Pancreas (tissue), 10 donors: ENCODE measurements around the gene C19orf85. TPM values are rescaled to one million over a fixed set of nuclear protein-coding genes. Genes with fewer than 3 reads are reported as not detected.

ENCODE experiments used
- ATAC-seq, 4 donors: fragments of 200-7000 bp; cut with Tn5 transposase; one replicate each; pipeline versions ENCODE4 v1.8.0 to v1.9.1; 2020; ENCODE audit warnings: mild to moderate bottlenecking in 4 of 4, moderate library complexity in 4 of 4
- DNase-seq, 6 donors: peaks; one replicate each; pipeline ENCODE4 v3.0.0-alpha.2; 2020
- FAIRE-seq: peaks from 2 replicates; lab custom pipeline; 2012; peaks lifted over from hg19 to GRCh38; lab: Jason Lieb, UNC
- H3K27ac ChIP-seq, 4 donors: fragments of 200-600 bp; sonication (generic); 1 replicate in 3 of 4; 2 replicates in 1 of 4; pipeline versions ENCODE4 v1.5.0 to v1.8.0; 2020
- H3K27me3 ChIP-seq, 4 donors: fragments of 200-600 bp; one replicate each; pipeline ENCODE4 v1.8.0; 2021
- H3K36me3 ChIP-seq, 3 donors: fragments of 200-600 bp; sonication (generic) in 1 of 3; one replicate each; pipeline versions ENCODE4 v1.5.0 to v1.8.0; 2020 to 2021
- H3K4me1 ChIP-seq, 3 donors: fragments of 200-600 bp; one replicate each; pipeline ENCODE4 v1.8.0; 2021
- H3K4me3 ChIP-seq, 4 donors: fragments of 200-600 bp; sonication (generic) in 2 of 4; one replicate each; pipeline versions ENCODE4 v1.5.0 to v1.8.0; 2020 to 2021
- H3K9me3 ChIP-seq, 4 donors: fragments of 200-600 bp; one replicate each; pipeline ENCODE4 v1.8.0; 2021
- CTCF ChIP-seq, 4 donors: fragments of 200-600 bp; sonication (generic) in 3 of 4; IDR thresholded peaks; one replicate each; pipeline versions ENCODE4 v1.5.0 to v1.8.0; 2021; ENCODE audit warnings: antibody characterized with exemption in 4 of 4
- WGBS, 2 donors: extraction: QIAGEN DNeasy Blood & Tissue Kit; methylation state at CpG; one replicate each; pipeline ENCODE4 v1.1.7; 2013; 5-methylcytosine and 5-hydroxymethylcytosine counted together
- intact Hi-C, 3 donors: fragments of 100-400 bp; cut with DNase I; formaldehyde crosslinking; loops; one replicate each; pipeline versions ENCODE4 v1.11.1 to v1.14.2; 2022
- polyA plus RNA-seq, 2 donors: library from polyadenylated mRNA; stranded (reverse); fragments of 200-250 nt; gene quantifications; one replicate each; pipeline ENCODE4 v1.2.3, GENCODE V29; 2013
- total RNA-seq, 6 donors: library from RNA; stranded (reverse); fragmentation: NEBNext Ultra II Directional in 4 of 6; extraction: Animal tissue kit (Norgen Biotek cat#: 25700) in 4 of 6; gene quantifications; one replicate each; pipeline versions ENCODE4 v1.2.1 to v1.2.4, GENCODE V29; 2021 to 2023
- donor health status: healthy with polysubstance abuse.
- donor health status: DM: no; HTN: no; CAD: no; lungs with moderate emphysema.
- donor health status: DM: no; HTN: no; CAD: no.
- donor health status: control.
- donor health status: control.
- donor health status: Bipolar disorder and iron deficiency.
- donor health status: DM: yes; HTN: yes; CAD: no.
- donor health status: DM: no; HTN: no; CAD: no.
- donor health status: DM: no; HTN: no; CAD: no.
- donor health status: DM: yes; HTN: yes; CAD: no.

C19orf85 gene
- total and polyA plus RNA-seq, 8 donors, result not detected

- H3K27ac ChIP-seq, result peak overlapping the region in 2 of 4 donors; percentile 28 to 47
- no peak for FAIRE-seq
- intact Hi-C loops, result no loop called here
These were observed 22.7 kb upstream of the C19orf85 start for GRCh38 chr19:55486971-55487923.

GRCh38 chr19:55486043-55486970 lies 21.8 kb upstream of the C19orf85 start:
- no peak for ATAC-seq
- H3K27me3 ChIP-seq, result peaks cover 0 to 4% (median 0%) of the 10 kb centered on the region in 4 donors
- H3K9me3 ChIP-seq, result no peaks in the 10 kb centered on the region
- 78 to 81% methylated on average over 51 to 53 of the region's 53 CpGs for WGBS, 2 donors
- peaks cover 8 to 9% (median 9%) of the 10 kb centered on the region in 3 donors for H3K4me1 ChIP-seq
- peaks cover 0 to 6% (median 0%) of the 10 kb centered on the region in 3 donors for H3K36me3 ChIP-seq
- FAIRE-seq, result no peak
- no peak for TF ChIP-seq CTCF (IDR thresholded peaks at IDR 0.05)
- peak in 2 of 6 donors; percentile 63 to 77 for DNase-seq
- intact Hi-C loops, result no loop called here
- no peak overlapping the region for H3K4me3 ChIP-seq
- H3K27ac ChIP-seq, result peak overlapping the region in 2 of 4 donors; percentile 28 to 47

More at GRCh38 chr19:55486971-55487923, 22.7 kb upstream of the C19orf85 start:
- H3K4me3 ChIP-seq, result no peak overlapping the region
- ATAC-seq, result peak in 3 of 4 donors; percentile 25 to 63 (median 39)
- no peaks in the 10 kb centered on the region for H3K9me3 ChIP-seq
- TF ChIP-seq CTCF (IDR thresholded peaks at IDR 0.05), result no peak
- H3K4me1 ChIP-seq, result peaks cover 8 to 9% (median 9%) of the 10 kb centered on the region in 3 donors
- 38 to 43% methylated on average over 27 of the region's 27 CpGs for WGBS, 2 donors
- DNase-seq, result peak in 2 of 6 donors; percentile 52 to 69
- peaks cover 0 to 6% (median 0%) of the 10 kb centered on the region in 3 donors for H3K36me3 ChIP-seq
- H3K27me3 ChIP-seq, result peaks cover 0 to 4% (median 0%) of the 10 kb centered on the region in 4 donors

GRCh38 chr19:55485439-55486011 lies 21.0 kb upstream of the C19orf85 start:
- no peak for FAIRE-seq
- ATAC-seq, result peak in 1 of 4 donors; percentile 3
- TF ChIP-seq CTCF (IDR thresholded peaks at IDR 0.05), result no peak
- H3K27ac ChIP-seq, result peak overlapping the region; percentile 42 to 60 (median 52)
- peaks cover 0 to under 1% (median 0%) of the 10 kb centered on the region in 4 donors for H3K27me3 ChIP-seq
- H3K4me3 ChIP-seq, result peak overlapping the region; percentile 48 to 66 (median 51)
- no peaks in the 10 kb centered on the region for H3K9me3 ChIP-seq
- intact Hi-C loops, result no loop called here
- WGBS, 2 donors, result 27 to 28% methylated on average over 16 to 18 of the region's 18 CpGs
- H3K36me3 ChIP-seq, result peaks cover 0 to 6% (median 0%) of the 10 kb centered on the region in 3 donors
- DNase-seq, result peak in 2 of 6 donors; percentile 54 to 72
- H3K4me1 ChIP-seq, result peaks cover 8 to 9% (median 9%) of the 10 kb centered on the region in 3 donors

GRCh38 chr19:55484593-55485438 lies 20.3 kb upstream of the C19orf85 start, which contains the start of gene NAT14:
Gene NAT14, plus strand, starts transcription at chr19:55485188. Its CDS starts 521 bp downstream, at chr19:55485709.
- DNase-seq (peak in 5 of 6 donors; percentile 51 to 87 (median 72)), FAIRE-seq (no peak), ATAC-seq (peak; percentile 63 to 73 (median 71))
- TF ChIP-seq CTCF (IDR thresholded peaks at IDR 0.05), result no peak
- H3K4me1 ChIP-seq, result peaks cover 8 to 9% (median 9%) of the 10 kb centered on the region in 3 donors
- H3K27me3 ChIP-seq, result no peaks in the 10 kb centered on the region
- H3K4me3 ChIP-seq, result peak within 1 kb of the TSS; percentile 48 to 66 (median 51)
- WGBS, 2 donors, result 2 to 4% methylated on average over 53 to 78 of the region's 78 CpGs
- H3K27ac ChIP-seq, result peak within 1 kb of the TSS; percentile 42 to 60 (median 52)
- H3K36me3 ChIP-seq, result peaks cover 0 to 6% (median 0%) of the 10 kb centered on the region in 3 donors
- no peaks in the 10 kb centered on the region for H3K9me3 ChIP-seq
- intact Hi-C loops, result no loop called here
